ENCODE measurements around the gene RABGAP1.

The RABGAP1 gene

GRCh38 chr9:123016631-123017030, 75.8 kb downstream of the RABGAP1 start:
- DNase-seq: no peak

- DNase-seq: no peak
These were observed 80.0 kb downstream of the RABGAP1 start for GRCh38 chr9:123020796-123021195.

GRCh38 chr9:123026425-123026824, 85.6 kb downstream of the RABGAP1 start:
- DNase-seq: no peak

- no peak for DNase-seq
These were observed 86.7 kb downstream of the RABGAP1 start for GRCh38 chr9:123027517-123027916.

GRCh38 chr9:123028136-123028535, 87.3 kb downstream of the RABGAP1 start:
- no peak for DNase-seq

GRCh38 chr9:123028973-123029372, 88.2 kb downstream of the RABGAP1 start:
- no peak for DNase-seq

- DNase-seq: no peak
These were observed 91.1 kb downstream of the RABGAP1 start for GRCh38 chr9:123031963-123032362.

- DNase-seq: no peak
These were observed 92.5 kb downstream of the RABGAP1 start, which contains the start of gene GPR21 for GRCh38 chr9:123033352-123033751. TSS of gene GPR21 (plus strand) at chr9:123033667. CDS start at chr9:123034567, 900 bp downstream.

GRCh38 chr9:123033864-123034601, 93.2 kb downstream of the RABGAP1 start:
- no peak for DNase-seq

GRCh38 chr9:123034881-123035510, 94.2 kb downstream of the RABGAP1 start:
- no peak for DNase-seq

- no peak for DNase-seq
These were observed 95.0 kb downstream of the RABGAP1 start for GRCh38 chr9:123035791-123036190.

GRCh38 chr9:123036893-123037545, 96.2 kb downstream of the RABGAP1 start:
- DNase-seq: no peak

- DNase-seq: no peak
These were observed 98.9 kb downstream of the RABGAP1 start for GRCh38 chr9:123039617-123040219.

GRCh38 chr9:123040801-123041200, 100.0 kb downstream of the RABGAP1 start:
- DNase-seq: no peak

GRCh38 chr9:123041489-123041888, 100.7 kb downstream of the RABGAP1 start:
- DNase-seq: no peak

- DNase-seq: no peak
These were observed 102.5 kb downstream of the RABGAP1 start for GRCh38 chr9:123043081-123043939.

GRCh38 chr9:123044586-123044985, 103.8 kb downstream of the RABGAP1 start:
- DNase-seq: no peak

GRCh38 chr9:123046406-123047195, 105.8 kb downstream of the RABGAP1 start:
- DNase-seq: no peak

- DNase-seq: no peak
These were observed 107.9 kb downstream of the RABGAP1 start for GRCh38 chr9:123048748-123049147.

- no peak for DNase-seq
These were observed 108.9 kb downstream of the RABGAP1 start for GRCh38 chr9:123049589-123050222.

- DNase-seq: no peak
These were observed 112.2 kb downstream of the RABGAP1 start for GRCh38 chr9:123053046-123053445.
